Measurements from ENCODE around the gene MED13L.

The MED13L gene

DNA sequence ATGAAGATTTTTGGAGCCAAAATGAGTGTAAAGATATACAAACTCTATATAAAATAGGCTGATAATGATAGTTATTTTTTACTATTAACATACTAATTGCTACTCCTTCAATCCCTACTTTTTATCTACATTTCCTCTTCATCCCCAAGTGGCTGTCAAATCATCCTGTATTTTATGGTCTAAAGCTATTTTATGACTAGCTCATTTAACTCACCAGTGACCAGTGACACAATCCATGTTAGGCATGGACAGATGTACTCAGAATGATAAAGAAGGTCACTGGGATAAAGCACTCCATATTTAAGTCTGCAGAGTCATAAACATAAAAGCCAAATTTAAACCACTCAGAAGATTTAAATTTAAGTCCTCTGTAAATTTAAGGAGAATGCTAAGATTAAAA lies 183.0 kb downstream of the MED13L start:
- Histone ChIP-seq H3K9me3 (ENCODE audit: insufficient read depth, low read length) (no peaks in the 10 kb centered on the region), H3K4me2 (ENCODE audit: low read depth, low read length, poor library complexity, severe bottlenecking) (no peak overlapping the region), H3K9me2 (replicated peaks; ENCODE audit: insufficient read depth, low read length) (no peaks in the 10 kb centered on the region), H3K36me3 (ENCODE audit: low read length) (no peaks in the 10 kb centered on the region), H3K9ac (ENCODE audit: low read length) (no peak overlapping the region), H2AFZ (ENCODE audit: low read depth, low read length, severe bottlenecking) (no peak overlapping the region), H3K4me3 (ENCODE audit: insufficient read depth, low read length, poor library complexity, severe bottlenecking) (no peak overlapping the region), H3K27ac (ENCODE audit: low read depth, low read length) (no peak overlapping the region), H4K20me1 (ENCODE audit: low read depth, low read length) (peaks cover 3% of the 10 kb centered on the region), H3K79me2 (ENCODE audit: insufficient read depth, low read length) (no peaks in the 10 kb centered on the region), H3K27me3 (ENCODE audit: low read length) (no peaks in the 10 kb centered on the region), H3F3A (ENCODE audit: insufficient read depth) (no peaks in the 10 kb centered on the region)
- no peak for TF ChIP-seq EZH2phosphoT487 (conservative IDR thresholded peaks at IDR 0.05; ENCODE audit: low read length)
- TF ChIP-seq, protein P1, sequence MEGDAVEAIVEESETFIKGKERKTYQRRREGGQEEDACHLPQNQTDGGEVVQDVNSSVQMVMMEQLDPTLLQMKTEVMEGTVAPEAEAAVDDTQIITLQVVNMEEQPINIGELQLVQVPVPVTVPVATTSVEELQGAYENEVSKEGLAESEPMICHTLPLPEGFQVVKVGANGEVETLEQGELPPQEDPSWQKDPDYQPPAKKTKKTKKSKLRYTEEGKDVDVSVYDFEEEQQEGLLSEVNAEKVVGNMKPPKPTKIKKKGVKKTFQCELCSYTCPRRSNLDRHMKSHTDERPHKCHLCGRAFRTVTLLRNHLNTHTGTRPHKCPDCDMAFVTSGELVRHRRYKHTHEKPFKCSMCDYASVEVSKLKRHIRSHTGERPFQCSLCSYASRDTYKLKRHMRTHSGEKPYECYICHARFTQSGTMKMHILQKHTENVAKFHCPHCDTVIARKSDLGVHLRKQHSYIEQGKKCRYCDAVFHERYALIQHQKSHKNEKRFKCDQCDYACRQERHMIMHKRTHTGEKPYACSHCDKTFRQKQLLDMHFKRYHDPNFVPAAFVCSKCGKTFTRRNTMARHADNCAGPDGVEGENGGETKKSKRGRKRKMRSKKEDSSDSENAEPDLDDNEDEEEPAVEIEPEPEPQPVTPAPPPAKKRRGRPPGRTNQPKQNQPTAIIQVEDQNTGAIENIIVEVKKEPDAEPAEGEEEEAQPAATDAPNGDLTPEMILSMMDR (IDR thresholded peaks at IDR 0.05; ENCODE audit: insufficient read depth, low read length, poor library complexity, severe bottlenecking): no peak

DNA sequence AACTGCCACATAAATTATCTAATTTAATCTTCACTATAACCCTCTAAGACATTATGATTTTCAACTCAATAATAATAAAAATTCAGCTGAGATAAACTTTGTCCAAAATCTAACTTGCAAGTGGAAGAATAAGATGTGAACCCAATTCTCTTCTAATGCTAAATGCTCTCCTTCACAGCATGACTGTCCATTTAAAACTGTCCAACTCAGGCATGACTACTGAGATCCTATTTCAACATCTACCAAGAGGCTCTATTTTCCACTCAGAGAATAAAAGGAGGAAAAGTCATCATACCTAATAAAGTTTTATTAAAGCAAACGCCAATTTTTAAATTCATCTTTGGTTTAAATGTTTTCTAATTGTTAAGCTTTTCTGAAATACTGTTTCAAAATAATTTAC lies 183.6 kb downstream of the MED13L start:
- Histone ChIP-seq H3K4me3 (ENCODE audit: insufficient read depth, low read length, poor library complexity, severe bottlenecking) (no peak overlapping the region), H3K4me2 (ENCODE audit: low read depth, low read length, poor library complexity, severe bottlenecking) (no peak overlapping the region), H3K9me2 (replicated peaks; ENCODE audit: insufficient read depth, low read length) (no peaks in the 10 kb centered on the region), H3F3A (ENCODE audit: insufficient read depth) (no peaks in the 10 kb centered on the region), H4K20me1 (ENCODE audit: low read depth, low read length) (peaks cover 3% of the 10 kb centered on the region), H3K27me3 (ENCODE audit: low read length) (no peaks in the 10 kb centered on the region), H3K9ac (ENCODE audit: low read length) (no peak overlapping the region), H3K9me3 (ENCODE audit: insufficient read depth, low read length) (no peaks in the 10 kb centered on the region), H3K27ac (ENCODE audit: low read depth, low read length) (no peak overlapping the region), H3K79me2 (ENCODE audit: insufficient read depth, low read length) (no peaks in the 10 kb centered on the region), H3K36me3 (ENCODE audit: low read length) (no peaks in the 10 kb centered on the region), H2AFZ (ENCODE audit: low read depth, low read length, severe bottlenecking) (no peak overlapping the region)
- TF ChIP-seq, protein P1 (IDR thresholded peaks at IDR 0.05; ENCODE audit: insufficient read depth, low read length, poor library complexity, severe bottlenecking): no peak
- TF ChIP-seq EZH2phosphoT487 (conservative IDR thresholded peaks at IDR 0.05; ENCODE audit: low read length): no peak

DNA sequence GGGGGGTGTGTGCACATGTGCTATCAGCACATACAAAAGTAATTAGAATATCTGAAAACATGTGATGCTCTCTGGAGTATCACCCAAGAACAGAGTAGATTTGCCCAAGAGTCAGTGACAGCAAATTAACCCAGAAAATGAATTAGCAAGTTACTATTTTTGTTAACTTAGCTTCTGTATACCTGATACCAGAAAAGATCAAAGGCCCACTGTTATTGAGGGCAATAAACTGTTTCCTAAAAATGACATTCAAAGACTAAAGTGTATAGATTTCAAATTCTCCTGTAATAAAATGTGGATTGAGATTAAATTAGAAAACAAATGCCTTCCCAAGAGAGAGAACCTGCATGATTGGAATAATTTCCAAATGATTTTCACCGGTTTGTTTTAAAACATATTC lies 184.7 kb downstream of the MED13L start:
- H3K79me2 ChIP-seq (ENCODE audit: insufficient read depth, low read length): no peaks in the 10 kb centered on the region

More for the DNA sequence above, 184.7 kb downstream of the MED13L start:
- Histone ChIP-seq H3K9ac (ENCODE audit: low read length) (no peak overlapping the region), H3F3A (ENCODE audit: insufficient read depth) (no peaks in the 10 kb centered on the region), H3K4me3 (ENCODE audit: insufficient read depth, low read length, poor library complexity, severe bottlenecking) (no peak overlapping the region), H3K4me2 (ENCODE audit: low read depth, low read length, poor library complexity, severe bottlenecking) (no peak overlapping the region), H3K9me3 (ENCODE audit: insufficient read depth, low read length) (no peaks in the 10 kb centered on the region), H3K27ac (ENCODE audit: low read depth, low read length) (no peak overlapping the region), H3K27me3 (ENCODE audit: low read length) (no peaks in the 10 kb centered on the region), H3K9me2 (replicated peaks; ENCODE audit: insufficient read depth, low read length) (no peaks in the 10 kb centered on the region), H2AFZ (ENCODE audit: low read depth, low read length, severe bottlenecking) (no peak overlapping the region), H3K36me3 (ENCODE audit: low read length) (no peaks in the 10 kb centered on the region), H4K20me1 (ENCODE audit: low read depth, low read length) (peaks cover 3% of the 10 kb centered on the region)
- TF ChIP-seq EZH2phosphoT487 (conservative IDR thresholded peaks at IDR 0.05; ENCODE audit: low read length): no peak
- TF ChIP-seq, protein P1 (IDR thresholded peaks at IDR 0.05; ENCODE audit: insufficient read depth, low read length, poor library complexity, severe bottlenecking): no peak

Data from SU-DHL-6 (cell line).